Neural cell (in vitro differentiated cells): ENCODE measurements around the gene GSS. TPM values are rescaled to one million over a fixed set of nuclear protein-coding genes. Genes with fewer than 3 reads are reported as not detected.

Source experiments
- H2AFZ ChIP-seq: fragments of 200-600, 300-800 bp; sonication (generic), shearing (Covaris generic); 2 replicates; pipeline ENCODE4 v1.6.0; 2014; ENCODE audit warnings: low read depth, mild to moderate bottlenecking, antibody characterized with exemption, low read length, moderate library complexity
- H3F3A ChIP-seq: fragments of 200-600 bp; shearing (Covaris generic); 2 replicates; pipeline ENCODE4 v1.6.1; 2016; ENCODE audit warnings: mild to moderate bottlenecking, moderate library complexity, mixed read lengths, antibody characterized with exemption, low read length; ENCODE audit not compliant: insufficient read depth, poor library complexity, severe bottlenecking
- H3K27ac ChIP-seq: fragments of 200-600, 300-800 bp; sonication (generic), shearing (Covaris generic); 2 replicates; pipeline ENCODE4 v1.5.1; 2014; ENCODE audit warnings: mild to moderate bottlenecking, low read length, moderate library complexity
- H3K27me3 ChIP-seq: fragments of 300-800, 200-600 bp; sonication (generic), shearing (Covaris generic); 2 replicates; pipeline ENCODE4 v1.6.0; 2014; ENCODE audit warnings: mild to moderate bottlenecking, low read depth, low read length, moderate library complexity; ENCODE audit not compliant: insufficient read depth
- H3K36me3 ChIP-seq: fragments of 300-800, 200-600 bp; sonication (generic), shearing (Covaris generic); 2 replicates; pipeline ENCODE4 v1.5.1; 2014; ENCODE audit warnings: mild to moderate bottlenecking, antibody characterized with exemption, low read length, moderate library complexity; ENCODE audit not compliant: insufficient read depth
- H3K4me2 ChIP-seq: fragments of 300-800, 200-600 bp; sonication (generic), shearing (Covaris generic); 2 replicates; pipeline ENCODE4 v1.6.0; 2014; ENCODE audit warnings: mild to moderate bottlenecking, low read length
- H3K4me3 ChIP-seq: fragments of 300-800, 200-600 bp; sonication (generic), shearing (Covaris generic); 2 replicates; pipeline ENCODE4 v1.5.1; 2014; ENCODE audit warnings: mild to moderate bottlenecking, low read length, moderate library complexity
- H3K79me2 ChIP-seq: fragments of 200-600 bp; shearing (Covaris generic); replicated peaks from 2 replicates; pipeline ENCODE4 v1.6.0; 2014; ENCODE audit warnings: mild to moderate bottlenecking, low read length, moderate library complexity; ENCODE audit not compliant: insufficient read depth
- H3K9ac ChIP-seq: fragments of 300-800, 200-600 bp; sonication (generic), shearing (Covaris generic); 2 replicates; pipeline ENCODE4 v1.6.1; 2016; ENCODE audit warnings: mild to moderate bottlenecking, low read length, mixed read lengths
- H3K9me2 ChIP-seq: fragments of 200-600 bp; shearing (Covaris generic); 2 replicates; pipeline ENCODE4 v1.6.1; 2016; ENCODE audit warnings: mild to moderate bottlenecking, low read length, mixed read lengths; ENCODE audit not compliant: insufficient read depth
- H3K9me3 ChIP-seq: fragments of 200-600, 300-800 bp; sonication (generic), shearing (Covaris generic); 2 replicates; pipeline ENCODE4 v1.6.1; 2016; ENCODE audit warnings: mild to moderate bottlenecking, mixed run types, low read length, moderate library complexity, mixed read lengths
- H4K20me1 ChIP-seq: fragments of 200-600 bp; shearing (Covaris generic); 2 replicates; pipeline ENCODE4 v1.6.1; 2016; ENCODE audit warnings: mild to moderate bottlenecking, mixed run types; ENCODE audit not compliant: insufficient read depth
- CTCF ChIP-seq: fragments of 450-650 bp; IDR thresholded peaks from 2 replicates; pipeline ENCODE4 v1.5.1; 2014; ENCODE audit warnings: antibody characterized with exemption, mild to moderate bottlenecking, moderate library complexity; ENCODE audit not compliant: poor library complexity, severe bottlenecking
- EP300 ChIP-seq: fragments of 450-650 bp; conservative IDR thresholded peaks from 2 replicates; pipeline ENCODE4 v1.6.1; 2014; ENCODE audit warnings: antibody characterized with exemption, mild to moderate bottlenecking, moderate library complexity; ENCODE audit not compliant: poor library complexity, severe bottlenecking
- EZH2 ChIP-seq: fragments of 200-600, 300-800 bp; shearing (Covaris generic), sonication (generic); IDR thresholded peaks from 2 replicates; pipeline ENCODE4 v1.6.1; 2014; ENCODE audit warnings: antibody characterized with exemption, low read length, borderline replicate concordance, mild to moderate bottlenecking; ENCODE audit not compliant: insufficient read depth, poor library complexity, severe bottlenecking
- MXI1 ChIP-seq: fragments of 450-650 bp; conservative IDR thresholded peaks from 2 replicates; pipeline ENCODE4 v1.6.1; 2014; ENCODE audit warnings: antibody characterized with exemption, mild to moderate bottlenecking; ENCODE audit not compliant: poor library complexity, severe bottlenecking
- POLR2AphosphoS5 ChIP-seq: IDR thresholded peaks from 2 replicates; pipeline ENCODE4 v1.6.1; 2012
- RAD21 ChIP-seq: fragments of 450-650 bp; conservative IDR thresholded peaks from 2 replicates; pipeline ENCODE4 v1.6.1; 2014; ENCODE audit warnings: antibody characterized with exemption, mild to moderate bottlenecking, moderate library complexity
- SMC3 ChIP-seq: fragments of 450-650 bp; conservative IDR thresholded peaks from 2 replicates; pipeline ENCODE4 v1.6.1; 2014; ENCODE audit warnings: antibody characterized with exemption, mild to moderate bottlenecking, moderate library complexity; ENCODE audit not compliant: poor library complexity
- TAF1 ChIP-seq: IDR thresholded peaks from 2 replicates; pipeline ENCODE4 v1.6.1; 2012; ENCODE audit warnings: low read depth
- polyA plus RNA-seq: library from polyadenylated mRNA; depleted of rRNA; stranded (reverse); fragments of >200 nt; gene quantifications from 2 replicates; pipeline ENCODE4 v1.2.3, GENCODE V29; 2014
- TF ChIP-seq, protein P1 (sequence below): IDR thresholded peaks from 2 replicates; pipeline ENCODE4 v1.6.1; 2012; ENCODE audit warnings: borderline replicate concordance

Gene GSS
- polyA plus RNA-seq, 1 donor from 2014 or later, result 173 TPM

DNA sequence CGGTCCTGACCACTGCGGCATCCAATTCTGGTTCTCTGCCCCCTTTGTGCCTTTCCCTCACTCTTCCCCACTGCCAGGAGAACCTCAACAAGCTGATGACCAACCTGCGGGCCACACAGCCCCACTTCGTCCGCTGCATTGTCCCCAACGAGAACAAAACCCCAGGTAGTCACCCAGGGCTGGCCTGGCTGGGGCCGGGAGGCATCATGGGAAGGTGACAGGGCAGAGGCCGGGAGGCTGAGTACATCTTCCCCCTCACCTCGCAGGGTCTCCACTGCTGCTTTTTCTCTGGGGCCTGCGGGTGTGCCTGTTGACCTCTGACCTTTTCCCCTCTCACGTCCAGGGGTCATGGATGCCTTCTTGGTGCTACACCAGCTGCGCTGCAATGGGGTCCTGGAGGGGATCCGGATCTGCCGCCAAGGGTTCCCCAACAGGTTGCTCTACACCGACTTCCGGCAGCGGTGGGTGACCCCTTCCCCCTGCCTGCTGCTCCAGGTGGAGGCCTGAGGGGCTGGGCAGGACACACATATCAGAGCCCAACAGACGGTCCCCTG is 35.1 kb upstream of the GSS start:
- H3F3A ChIP-seq, result no peaks in the 10 kb centered on the region
- H3K27ac ChIP-seq, result no peak overlapping the region
- H3K4me2 ChIP-seq, result no peak overlapping the region
- TF ChIP-seq POLR2AphosphoS5 (no peak), RAD21 (no peak), CTCF (no peak), EZH2 (no peak), MXI1 (no peak), TAF1 (no peak), EP300 (no peak), SMC3 (no peak)
- TF ChIP-seq, protein P1, sequence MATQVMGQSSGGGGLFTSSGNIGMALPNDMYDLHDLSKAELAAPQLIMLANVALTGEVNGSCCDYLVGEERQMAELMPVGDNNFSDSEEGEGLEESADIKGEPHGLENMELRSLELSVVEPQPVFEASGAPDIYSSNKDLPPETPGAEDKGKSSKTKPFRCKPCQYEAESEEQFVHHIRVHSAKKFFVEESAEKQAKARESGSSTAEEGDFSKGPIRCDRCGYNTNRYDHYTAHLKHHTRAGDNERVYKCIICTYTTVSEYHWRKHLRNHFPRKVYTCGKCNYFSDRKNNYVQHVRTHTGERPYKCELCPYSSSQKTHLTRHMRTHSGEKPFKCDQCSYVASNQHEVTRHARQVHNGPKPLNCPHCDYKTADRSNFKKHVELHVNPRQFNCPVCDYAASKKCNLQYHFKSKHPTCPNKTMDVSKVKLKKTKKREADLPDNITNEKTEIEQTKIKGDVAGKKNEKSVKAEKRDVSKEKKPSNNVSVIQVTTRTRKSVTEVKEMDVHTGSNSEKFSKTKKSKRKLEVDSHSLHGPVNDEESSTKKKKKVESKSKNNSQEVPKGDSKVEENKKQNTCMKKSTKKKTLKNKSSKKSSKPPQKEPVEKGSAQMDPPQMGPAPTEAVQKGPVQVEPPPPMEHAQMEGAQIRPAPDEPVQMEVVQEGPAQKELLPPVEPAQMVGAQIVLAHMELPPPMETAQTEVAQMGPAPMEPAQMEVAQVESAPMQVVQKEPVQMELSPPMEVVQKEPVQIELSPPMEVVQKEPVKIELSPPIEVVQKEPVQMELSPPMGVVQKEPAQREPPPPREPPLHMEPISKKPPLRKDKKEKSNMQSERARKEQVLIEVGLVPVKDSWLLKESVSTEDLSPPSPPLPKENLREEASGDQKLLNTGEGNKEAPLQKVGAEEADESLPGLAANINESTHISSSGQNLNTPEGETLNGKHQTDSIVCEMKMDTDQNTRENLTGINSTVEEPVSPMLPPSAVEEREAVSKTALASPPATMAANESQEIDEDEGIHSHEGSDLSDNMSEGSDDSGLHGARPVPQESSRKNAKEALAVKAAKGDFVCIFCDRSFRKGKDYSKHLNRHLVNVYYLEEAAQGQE, result no peak
- no peak overlapping the region for H2AFZ ChIP-seq
- H3K79me2 ChIP-seq, result no peaks in the 10 kb centered on the region
- H4K20me1 ChIP-seq, result no peaks in the 10 kb centered on the region
- H3K9me2 ChIP-seq, result no peaks in the 10 kb centered on the region
- H3K4me3 ChIP-seq, result no peak overlapping the region
- H3K36me3 ChIP-seq, result no peaks in the 10 kb centered on the region
- H3K9ac ChIP-seq, result no peak overlapping the region
- H3K9me3 ChIP-seq, result no peaks in the 10 kb centered on the region
- H3K27me3 ChIP-seq, result no peaks in the 10 kb centered on the region

- Histone ChIP-seq H3K9ac (no peak overlapping the region), H3K79me2 (no peaks in the 10 kb centered on the region), H3F3A (no peaks in the 10 kb centered on the region), H3K4me2 (no peak overlapping the region), H3K4me3 (no peak overlapping the region), H3K36me3 (no peaks in the 10 kb centered on the region), H3K9me2 (no peaks in the 10 kb centered on the region), H4K20me1 (no peaks in the 10 kb centered on the region), H3K27me3 (no peaks in the 10 kb centered on the region), H3K27ac (no peak overlapping the region), H2AFZ (no peak overlapping the region), H3K9me3 (no peaks in the 10 kb centered on the region)
- no peak for TF ChIP-seq RAD21
- TF ChIP-seq CTCF, result no peak
- TF ChIP-seq, protein P1, result no peak
- no peak for TF ChIP-seq EZH2
- TF ChIP-seq POLR2AphosphoS5, result no peak
- TF ChIP-seq SMC3, result no peak
- no peak for TF ChIP-seq MXI1
- no peak for TF ChIP-seq EP300
- TF ChIP-seq TAF1, result no peak
Measured at GRCh38 chr20:34990231-34990630, 34.6 kb upstream of the GSS start.
